Bronchial smooth muscle cell (primary cell): Measurements from ENCODE around the gene HNMT. TPM values are rescaled to one million over a fixed set of nuclear protein-coding genes. Genes with fewer than 3 reads are reported as not detected.

Experiments used
- total RNA-seq: library from RNA; depleted of rRNA; stranded (reverse); fragments of >200 nt; gene quantifications from 2 replicates; pipeline ENCODE4 v1.2.1, GENCODE V29; 2014

HNMT gene
- total RNA-seq, result 1.5 and 10.9 TPM in 2 replicates

DNA sequence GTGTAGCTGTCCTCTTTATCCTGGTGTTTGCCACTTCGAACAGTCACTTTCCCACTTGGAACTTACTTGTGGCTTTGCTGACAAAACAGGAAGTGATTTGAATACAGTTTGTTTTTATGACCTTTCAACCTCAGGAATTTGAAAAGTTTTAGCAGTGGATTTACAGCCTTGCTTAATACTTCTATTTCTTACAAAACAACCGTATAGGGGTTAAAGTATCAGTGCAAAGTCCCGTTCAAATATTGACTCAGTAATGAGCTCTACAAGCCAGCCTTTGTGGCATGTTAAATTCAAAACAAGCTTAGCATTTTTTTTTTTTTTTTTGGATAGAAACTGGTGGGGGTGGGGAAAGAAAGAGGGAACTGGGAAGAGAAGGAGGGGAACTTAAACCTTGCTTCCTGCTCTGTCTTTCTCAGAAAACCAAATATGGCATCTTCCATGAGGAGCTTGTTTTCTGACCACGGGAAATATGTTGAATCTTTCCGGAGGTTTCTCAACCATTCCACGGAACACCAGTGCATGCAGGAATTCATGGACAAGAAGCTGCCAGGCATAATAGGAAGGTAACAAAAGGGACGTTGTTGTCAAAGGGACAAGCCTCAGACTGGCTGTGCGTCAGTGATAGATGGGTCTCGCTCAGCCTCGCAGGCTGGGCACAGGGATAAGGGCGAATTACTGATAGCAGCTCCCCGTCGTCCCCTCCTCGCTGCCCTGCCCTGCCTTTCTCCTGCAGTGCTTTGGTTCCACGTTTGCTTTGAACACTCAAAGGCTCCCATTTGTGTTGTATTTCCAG is at the start of gene HNMT:
HNMT (plus strand) TSS at position 408 of the 793 bp plus-strand sequence; CDS start at position 427, 19 bp downstream.

